Activated naive CD4-positive, alpha-beta T cell (primary cell): Measurements from ENCODE around the gene RAD51B.
"Not testable (repeated sequence)": the region's sequence is repeated elsewhere in the genome, so short reads cannot be mapped to it uniquely, and the experiment has no call there.

ENCODE experiments used
- DNase-seq, 4 experiments: peaks; one replicate each; lab custom pipeline; 2025; lab: John Stamatoyannopoulos, UW

The RAD51B gene

GRCh38 chr14:68749487-68750475 is 930.2 kb downstream of the RAD51B start:
- DNase-seq = no peak

- no peak for DNase-seq
Measured at GRCh38 chr14:68752271-68753006, 932.9 kb downstream of the RAD51B start.

- DNase-seq = no peak
Measured at GRCh38 chr14:68753690-68754089, 934.1 kb downstream of the RAD51B start.

- no peak for DNase-seq
Measured at GRCh38 chr14:68755016-68755353, 935.4 kb downstream of the RAD51B start.

- DNase-seq = no peak
Measured at GRCh38 chr14:68756000-68756481, 936.5 kb downstream of the RAD51B start.

GRCh38 chr14:68756734-68757133 is 937.2 kb downstream of the RAD51B start:
- DNase-seq = no peak

GRCh38 chr14:68757618-68758081 is 938.1 kb downstream of the RAD51B start:
- DNase-seq = no peak

- DNase-seq = no peak
Measured at GRCh38 chr14:68758301-68758700, 938.7 kb downstream of the RAD51B start.

- DNase-seq = no peak
Measured at GRCh38 chr14:68759017-68759560, 939.5 kb downstream of the RAD51B start.

GRCh38 chr14:68759937-68760336 is 940.4 kb downstream of the RAD51B start:
- DNase-seq = no peak

GRCh38 chr14:68760761-68761160 is 941.2 kb downstream of the RAD51B start:
- DNase-seq = no peak

GRCh38 chr14:68761391-68761790 is 941.8 kb downstream of the RAD51B start:
- no peak for DNase-seq

- no peak for DNase-seq
Measured at GRCh38 chr14:68762953-68763764, 943.6 kb downstream of the RAD51B start.

GRCh38 chr14:68763843-68764242 is 944.3 kb downstream of the RAD51B start:
- not testable (repeated sequence) for DNase-seq

- DNase-seq = no peak
Measured at GRCh38 chr14:68766299-68767247, 947.0 kb downstream of the RAD51B start.

- DNase-seq = no peak
Measured at GRCh38 chr14:68767248-68767645, 947.7 kb downstream of the RAD51B start.

- no peak for DNase-seq
Measured at GRCh38 chr14:68768316-68768715, 948.7 kb downstream of the RAD51B start.

- DNase-seq = no peak
Measured at GRCh38 chr14:68770051-68770450, 950.5 kb downstream of the RAD51B start.

- no peak for DNase-seq
Measured at GRCh38 chr14:68770553-68771286, 951.1 kb downstream of the RAD51B start.

GRCh38 chr14:68771631-68772030 is 952.1 kb downstream of the RAD51B start:
- no peak for DNase-seq
